ENCODE data around the gene DDX42.

DNA sequence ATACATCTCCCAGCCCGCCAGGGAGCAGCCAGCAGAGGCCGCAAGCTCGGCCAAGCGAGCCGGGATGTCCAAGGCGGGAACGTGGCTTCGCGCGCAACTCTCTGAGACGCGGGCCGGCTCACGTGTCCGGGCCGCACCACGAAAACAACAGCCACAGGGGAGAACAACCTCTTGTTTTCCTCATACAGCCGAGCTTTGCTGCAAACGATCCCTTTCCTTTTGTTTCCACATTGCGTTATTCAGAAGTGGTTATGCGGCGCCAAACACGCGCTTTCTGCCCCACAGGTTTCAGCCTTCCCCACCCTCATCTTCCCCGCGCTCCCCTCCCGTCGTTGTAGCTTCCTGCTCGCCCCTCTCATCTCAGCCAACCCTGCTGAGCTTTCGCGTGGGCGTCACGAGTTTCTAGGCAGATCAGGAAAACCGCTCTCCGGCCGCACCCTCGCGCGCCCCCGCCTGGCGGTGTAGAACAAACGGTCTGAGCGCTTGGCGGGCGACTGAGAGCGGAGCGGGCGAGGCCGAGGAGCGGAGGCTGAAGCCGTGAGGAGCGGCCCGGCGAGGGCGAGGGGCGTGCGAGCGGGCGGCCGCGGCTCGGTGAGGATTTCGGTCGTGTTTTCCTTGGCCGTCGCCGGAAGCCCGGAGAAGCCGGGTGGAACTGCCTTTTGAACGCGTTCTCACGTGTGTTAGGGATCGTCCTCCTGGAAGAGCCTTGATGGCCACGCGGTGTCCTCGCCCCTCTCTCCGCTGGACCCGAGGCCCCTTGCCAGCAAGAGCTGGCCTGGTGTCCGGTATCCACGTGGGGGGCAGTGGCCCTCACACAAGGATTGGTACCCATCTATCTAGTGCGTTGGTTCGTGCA is 75.1 kb downstream of the DDX42 start:
- TF ChIP-seq, protein P1, sequence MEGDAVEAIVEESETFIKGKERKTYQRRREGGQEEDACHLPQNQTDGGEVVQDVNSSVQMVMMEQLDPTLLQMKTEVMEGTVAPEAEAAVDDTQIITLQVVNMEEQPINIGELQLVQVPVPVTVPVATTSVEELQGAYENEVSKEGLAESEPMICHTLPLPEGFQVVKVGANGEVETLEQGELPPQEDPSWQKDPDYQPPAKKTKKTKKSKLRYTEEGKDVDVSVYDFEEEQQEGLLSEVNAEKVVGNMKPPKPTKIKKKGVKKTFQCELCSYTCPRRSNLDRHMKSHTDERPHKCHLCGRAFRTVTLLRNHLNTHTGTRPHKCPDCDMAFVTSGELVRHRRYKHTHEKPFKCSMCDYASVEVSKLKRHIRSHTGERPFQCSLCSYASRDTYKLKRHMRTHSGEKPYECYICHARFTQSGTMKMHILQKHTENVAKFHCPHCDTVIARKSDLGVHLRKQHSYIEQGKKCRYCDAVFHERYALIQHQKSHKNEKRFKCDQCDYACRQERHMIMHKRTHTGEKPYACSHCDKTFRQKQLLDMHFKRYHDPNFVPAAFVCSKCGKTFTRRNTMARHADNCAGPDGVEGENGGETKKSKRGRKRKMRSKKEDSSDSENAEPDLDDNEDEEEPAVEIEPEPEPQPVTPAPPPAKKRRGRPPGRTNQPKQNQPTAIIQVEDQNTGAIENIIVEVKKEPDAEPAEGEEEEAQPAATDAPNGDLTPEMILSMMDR (IDR thresholded peaks at IDR 0.05): peak; percentile 62 to 89 (median 82)
- peak; percentile 51 to 85 for TF ChIP-seq POLR2AphosphoS5 (IDR thresholded peaks at IDR 0.05)
- TF ChIP-seq POLR2A (IDR thresholded peaks at IDR 0.05): peak in 1 of 4 donors; percentile 7

Data from upper lobe of left lung (tissue), 4 donors.